Limb (tissue), 2 donors: ENCODE data around the gene TAS2R39.
"Not testable (repeated sequence)": the region's sequence is repeated elsewhere in the genome, so short reads cannot be mapped to it uniquely, and the experiment has no call there.

Experiments
- DNase-seq, 2 donors: peaks; one replicate each; pipeline ENCODE4 v3.0.0-alpha.2; 2016; ENCODE audit errors: extremely low spot score in 2 of 2

Gene TAS2R39

DNA sequence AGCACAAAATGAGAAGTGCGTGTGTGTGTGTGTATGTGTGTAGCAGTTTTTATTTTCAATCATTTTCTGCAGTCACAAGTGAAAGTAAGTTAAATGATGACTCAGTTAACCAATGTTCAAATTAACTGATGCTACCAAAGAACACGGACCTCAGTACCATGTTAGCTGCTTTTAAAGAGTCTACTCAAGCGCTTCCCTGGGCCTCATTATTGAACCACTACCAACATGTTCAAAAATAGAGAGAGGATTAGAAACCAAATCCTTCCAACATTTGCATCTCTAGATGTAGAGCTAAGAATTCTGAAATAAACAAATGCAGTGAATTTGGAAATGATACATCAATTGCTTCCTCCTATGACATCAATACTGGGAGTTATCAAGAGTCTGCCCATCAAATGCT is at the start of gene TAS2R39:
TSS of gene TAS2R39 (plus strand) at position 396 of the 400 bp plus-strand sequence. CDS start at position 396, 0 bp downstream.
- no peak for DNase-seq

GRCh38 chr7:143147070-143147469 is 36.1 kb upstream of the TAS2R39 start:
- DNase-seq = no peak

GRCh38 chr7:143148050-143148449 is 35.2 kb upstream of the TAS2R39 start:
- no peak for DNase-seq

- no peak for DNase-seq
These were observed 34.6 kb upstream of the TAS2R39 start for GRCh38 chr7:143148651-143149050.

- not testable (repeated sequence) for DNase-seq
These were observed 32.5 kb upstream of the TAS2R39 start for GRCh38 chr7:143150696-143151095.

DNA sequence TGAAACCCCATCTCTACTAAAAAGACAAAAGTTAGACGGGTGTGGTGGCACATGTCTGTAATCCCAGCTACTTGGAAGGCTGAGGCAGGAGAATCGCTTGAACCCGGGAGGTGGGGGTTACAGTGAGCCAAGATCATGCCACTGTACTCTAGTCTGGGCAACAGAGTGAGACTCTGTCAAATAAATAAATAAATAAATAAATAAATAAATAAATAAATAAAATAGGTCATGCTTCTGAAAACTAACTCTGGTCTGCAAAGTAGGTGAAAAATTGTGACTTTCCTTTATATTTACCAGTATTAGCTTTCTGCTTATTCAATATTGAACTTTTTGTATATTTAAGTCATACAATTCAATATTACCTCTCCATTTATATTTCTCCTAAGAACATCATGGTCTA is 24.6 kb upstream of the TAS2R39 start:
- not testable (repeated sequence) for DNase-seq

GRCh38 chr7:143171697-143172096 is 11.5 kb upstream of the TAS2R39 start:
- DNase-seq = no peak

- DNase-seq = peak in 1 of 2 donors; percentile 43
These were observed 10.9 kb upstream of the TAS2R39 start for GRCh38 chr7:143172354-143172753.

DNA sequence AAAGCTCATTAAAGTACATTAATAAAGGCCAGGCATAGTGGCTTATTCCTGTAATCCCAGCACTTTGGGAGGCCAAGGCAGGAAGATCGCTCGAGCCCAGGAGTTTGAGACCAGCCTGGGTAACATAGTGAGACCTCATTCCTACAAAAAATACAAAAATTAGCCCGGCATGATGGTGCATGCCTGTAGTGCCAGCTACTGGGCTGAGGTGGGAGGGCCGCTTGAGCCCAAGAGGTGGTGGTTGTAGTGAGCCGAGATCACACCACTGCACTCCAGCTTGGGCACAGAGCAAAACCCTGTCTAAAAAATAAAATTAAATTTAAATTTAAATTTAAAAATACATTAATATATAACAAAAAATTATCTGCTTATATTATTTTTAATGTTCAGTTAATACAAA is 7.1 kb upstream of the TAS2R39 start:
- DNase-seq = no peak

- DNase-seq = no peak
These were observed 5.7 kb upstream of the TAS2R39 start for GRCh38 chr7:143177374-143178119.

GRCh38 chr7:143180771-143181170 is 2.4 kb upstream of the TAS2R39 start:
- not testable (repeated sequence) for DNase-seq

DNA sequence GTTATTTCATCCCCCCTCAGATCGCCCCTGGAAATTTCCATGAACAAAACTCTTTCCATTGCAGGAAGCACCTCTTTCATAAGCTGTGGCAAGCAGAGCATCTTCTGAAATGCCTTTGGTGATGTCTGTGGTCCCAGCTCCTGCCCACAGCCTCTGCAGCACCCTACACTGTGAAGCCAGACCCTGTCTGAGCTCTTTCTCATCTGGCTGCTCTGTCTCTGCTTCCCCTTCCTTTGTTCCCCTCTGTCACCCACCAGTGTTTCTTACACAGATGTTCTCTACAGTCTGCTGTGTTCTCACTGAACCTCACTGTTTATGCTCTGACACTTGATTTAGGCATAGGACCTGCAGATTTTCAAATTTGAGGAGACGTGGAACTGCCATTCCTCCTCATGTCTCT is 1.9 kb upstream of the TAS2R39 start:
- DNase-seq = no peak

DNA sequence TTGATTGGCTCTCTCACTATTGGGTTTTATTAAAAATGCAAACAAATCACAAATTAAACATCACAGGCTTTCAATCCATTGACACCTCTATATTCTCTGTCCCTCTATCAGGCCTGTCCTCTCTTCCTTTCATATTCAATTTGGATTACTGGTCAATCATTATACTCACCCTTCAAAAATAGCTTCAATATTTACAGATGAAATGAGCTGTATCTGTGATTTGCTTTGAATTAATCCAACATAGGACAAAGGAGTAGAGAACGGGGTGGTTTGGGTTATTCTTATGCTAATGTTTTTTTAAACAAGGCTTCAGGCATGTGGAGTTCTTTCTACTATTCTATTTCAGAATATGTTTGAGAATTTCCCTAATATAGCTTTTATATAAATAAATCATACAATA is 2.3 kb downstream of the TAS2R39 start:
- DNase-seq = no peak

- no peak for DNase-seq
These were observed 5.8 kb downstream of the TAS2R39 start for GRCh38 chr7:143188994-143189393.

DNA sequence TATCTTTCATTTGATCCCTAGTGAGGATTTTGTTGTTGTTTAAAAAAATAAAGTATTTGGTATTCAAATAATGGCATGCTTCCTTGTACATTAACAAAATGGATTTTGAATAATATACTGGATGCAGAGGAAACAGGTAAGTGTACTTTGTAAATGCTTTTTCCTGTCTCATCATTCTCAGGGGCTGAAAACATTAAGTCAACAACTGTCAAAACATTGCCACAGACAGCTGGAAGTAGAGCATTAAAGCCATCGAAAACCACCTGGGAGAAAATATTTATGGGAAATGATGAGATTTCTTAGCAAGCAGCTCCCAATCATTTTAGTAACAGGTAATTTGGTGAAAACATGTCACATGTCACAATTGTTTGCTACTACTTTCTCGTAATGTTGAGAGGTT is 10.7 kb downstream of the TAS2R39 start:
- DNase-seq = no peak

GRCh38 chr7:143199040-143199439 is 15.8 kb downstream of the TAS2R39 start:
- no peak for DNase-seq

DNA sequence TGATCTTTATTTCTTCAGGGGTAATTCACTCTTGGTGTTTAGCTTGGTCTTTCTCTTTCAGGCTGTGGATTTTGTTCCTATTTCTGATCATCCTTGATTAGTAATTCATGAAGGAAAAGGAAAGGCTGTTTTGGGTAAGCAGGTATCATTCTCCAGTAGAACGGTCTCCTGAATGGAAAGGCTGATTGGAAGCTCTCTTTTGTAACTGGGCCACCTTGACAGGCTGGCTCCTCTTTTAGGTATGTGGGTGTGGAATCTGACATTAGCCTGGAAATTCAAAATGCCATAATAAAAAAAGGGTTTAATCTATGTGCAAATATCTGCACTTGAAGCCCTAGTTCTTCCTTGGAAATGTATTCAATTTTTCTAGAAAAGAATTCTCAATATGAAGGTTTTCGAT is 18.9 kb downstream of the TAS2R39 start:
- no peak for DNase-seq

DNA sequence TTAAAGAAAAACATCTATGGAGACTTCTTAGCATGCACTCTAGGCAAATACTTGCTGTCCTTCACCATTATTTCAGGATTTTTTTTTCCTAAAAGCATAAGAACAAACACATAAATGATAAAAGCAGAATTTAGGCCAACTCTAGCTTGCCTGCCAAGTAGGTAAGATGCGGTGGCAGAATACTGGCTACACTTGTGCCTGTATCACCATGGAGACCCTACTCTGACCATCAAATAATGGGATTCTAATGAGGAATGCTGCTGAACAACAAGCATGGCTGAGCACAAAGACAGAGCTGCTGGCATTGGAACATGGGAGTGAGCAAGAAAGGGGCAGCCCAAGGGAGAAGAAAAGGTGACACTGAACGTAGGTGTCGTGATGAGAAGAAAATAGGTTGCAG is 20.2 kb downstream of the TAS2R39 start:
- DNase-seq = no peak

DNA sequence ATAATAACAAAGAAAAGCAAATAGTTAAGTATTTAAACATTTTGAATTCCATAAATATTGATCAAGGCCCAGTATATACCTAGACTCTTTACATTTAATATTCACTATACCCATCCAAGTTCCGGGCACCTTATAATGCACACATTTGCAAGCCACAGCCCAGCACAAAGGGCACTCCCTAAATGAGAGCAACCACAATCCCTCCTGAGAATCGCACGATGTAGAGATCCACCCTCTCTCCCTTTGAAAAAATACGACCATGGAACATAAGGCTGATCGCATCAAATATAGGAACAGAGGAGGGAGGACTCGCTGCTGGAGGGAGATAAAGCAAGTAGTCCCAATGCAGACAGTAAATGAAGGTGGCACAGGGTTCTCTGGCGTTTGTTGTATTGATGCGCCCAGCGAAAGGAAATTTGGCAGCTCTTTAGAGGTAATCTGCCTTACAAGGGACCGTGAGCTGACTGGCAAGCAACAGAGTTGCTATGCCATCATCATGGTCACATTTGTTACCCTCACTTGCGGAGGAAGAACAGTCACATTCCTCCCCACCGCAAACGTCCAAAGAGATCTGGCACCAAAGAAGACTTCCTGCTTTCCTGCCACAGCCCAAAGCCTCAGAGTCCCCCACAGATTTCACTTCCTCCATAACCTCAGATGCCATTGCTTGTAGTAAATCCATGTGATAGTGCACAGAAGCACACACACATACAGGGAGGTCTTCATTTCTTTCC is 22.5 kb downstream of the TAS2R39 start:
- no peak for DNase-seq

DNA sequence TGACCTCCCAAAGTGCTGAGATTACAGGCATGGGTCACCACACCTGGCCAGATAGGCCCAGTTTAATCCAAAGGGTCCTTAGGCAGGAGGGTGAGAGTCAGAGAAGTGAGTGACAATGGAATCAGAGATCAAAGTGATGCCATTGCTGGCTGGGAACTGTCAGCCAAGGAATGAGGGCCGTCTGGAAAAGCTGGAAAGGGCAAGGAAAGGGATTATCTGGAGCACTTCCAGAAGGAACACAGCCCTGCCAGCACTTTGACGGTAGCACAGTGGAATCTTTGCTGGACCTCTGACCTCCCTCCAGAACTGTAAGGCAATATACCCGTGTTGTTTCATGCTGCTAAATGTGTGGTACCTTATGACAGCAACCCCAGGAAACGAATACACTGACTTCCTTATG is 27.3 kb downstream of the TAS2R39 start:
- DNase-seq = no peak

DNA sequence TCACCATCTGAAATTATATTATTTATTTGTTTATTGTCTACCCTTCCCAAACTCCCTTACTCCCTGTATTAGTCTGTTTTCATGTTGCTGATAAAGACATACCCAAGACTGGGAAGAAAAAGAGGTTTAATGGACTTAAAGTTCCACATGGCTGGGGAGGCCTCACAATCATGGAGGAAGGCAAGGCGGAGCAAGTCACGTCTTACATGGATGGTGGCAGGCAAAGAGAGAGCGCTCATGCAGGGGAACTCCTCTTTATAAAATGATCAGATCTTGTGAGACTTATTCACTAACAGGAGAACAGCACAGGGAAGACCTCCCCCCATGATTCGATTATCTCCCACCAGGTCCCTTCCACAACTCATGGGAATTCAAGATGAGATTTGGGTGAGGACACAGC is 30.3 kb downstream of the TAS2R39 start:
- DNase-seq = not testable (repeated sequence)

GRCh38 chr7:143214789-143215679 is 31.8 kb downstream of the TAS2R39 start:
- DNase-seq = peak; percentile 70 to 90
